Spleen (tissue), 7 donors: ENCODE measurements around the gene IL25.

Experiments used
- POLR2A ChIP-seq, 3 donors: fragments of 450-650 bp; IDR thresholded peaks; one replicate each; pipeline ENCODE4 v1.5.1; 2017; ENCODE audit warnings: antibody characterized with exemption in 3 of 3, mild to moderate bottlenecking in 1 of 3
- POLR2AphosphoS5 ChIP-seq, 3 donors: sonication (generic); formaldehyde crosslinking; IDR thresholded peaks; one replicate each; pipeline ENCODE4 v1.5.1; 2017; ENCODE audit warnings: antibody characterized with exemption in 3 of 3
- TF ChIP-seq, protein P1 (sequence below), 11 experiments: fragments of 200-600 bp in 7 of 11; fragments of 450-650 bp in 4 of 11; sonication (generic) in 4 of 11; IDR thresholded peaks in 8 of 11; conservative IDR thresholded peaks in 3 of 11; 1 replicate in 7 of 11; 2 replicates in 4 of 11; pipeline versions ENCODE4 v1.4.0 to v1.8.0; 2016 to 2021; ENCODE audit warnings: antibody characterized with exemption in 11 of 11, inconsistent platforms in 4 of 11, mild to moderate bottlenecking in 1 of 11
- donor health status: DM: no; HTN: no; CAD: no; lungs with moderate emphysema.
- donor health status: DM: no; HTN: no; CAD: no.
- donor health status: DM: no; HTN: no; CAD: no.

DNA sequence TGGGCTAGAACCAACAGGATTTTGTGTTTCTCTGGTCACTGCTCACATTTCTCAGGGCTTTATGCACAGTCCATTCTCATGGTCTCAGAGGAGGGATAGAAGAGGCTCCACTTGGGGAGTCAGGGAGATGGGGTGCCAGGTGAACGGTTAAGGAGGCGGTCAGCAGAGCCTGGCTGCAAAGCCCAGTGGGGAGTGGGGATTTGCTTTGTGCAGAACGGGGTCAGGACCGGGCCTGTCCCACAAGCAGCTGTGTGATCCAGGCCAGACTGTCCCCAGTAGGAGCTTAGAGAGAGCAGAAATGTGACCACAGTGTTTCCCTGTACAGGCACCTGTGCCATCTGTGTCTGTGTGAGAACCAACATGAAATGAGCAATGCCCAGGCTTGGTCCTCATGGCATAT is 8.4 kb downstream of the IL25 start:
- TF ChIP-seq POLR2A (IDR thresholded peaks at IDR 0.05) (no peak), POLR2AphosphoS5 (IDR thresholded peaks at IDR 0.05) (no peak)
- TF ChIP-seq, protein P1, sequence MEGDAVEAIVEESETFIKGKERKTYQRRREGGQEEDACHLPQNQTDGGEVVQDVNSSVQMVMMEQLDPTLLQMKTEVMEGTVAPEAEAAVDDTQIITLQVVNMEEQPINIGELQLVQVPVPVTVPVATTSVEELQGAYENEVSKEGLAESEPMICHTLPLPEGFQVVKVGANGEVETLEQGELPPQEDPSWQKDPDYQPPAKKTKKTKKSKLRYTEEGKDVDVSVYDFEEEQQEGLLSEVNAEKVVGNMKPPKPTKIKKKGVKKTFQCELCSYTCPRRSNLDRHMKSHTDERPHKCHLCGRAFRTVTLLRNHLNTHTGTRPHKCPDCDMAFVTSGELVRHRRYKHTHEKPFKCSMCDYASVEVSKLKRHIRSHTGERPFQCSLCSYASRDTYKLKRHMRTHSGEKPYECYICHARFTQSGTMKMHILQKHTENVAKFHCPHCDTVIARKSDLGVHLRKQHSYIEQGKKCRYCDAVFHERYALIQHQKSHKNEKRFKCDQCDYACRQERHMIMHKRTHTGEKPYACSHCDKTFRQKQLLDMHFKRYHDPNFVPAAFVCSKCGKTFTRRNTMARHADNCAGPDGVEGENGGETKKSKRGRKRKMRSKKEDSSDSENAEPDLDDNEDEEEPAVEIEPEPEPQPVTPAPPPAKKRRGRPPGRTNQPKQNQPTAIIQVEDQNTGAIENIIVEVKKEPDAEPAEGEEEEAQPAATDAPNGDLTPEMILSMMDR (IDR thresholded peaks at IDR 0.05 in 8 of 11, conservative IDR thresholded peaks at IDR 0.05 in 3 of 11): no peak
